GM12864 (cell line): ENCODE data around the gene PATE2.

ENCODE experiments used
- DNase-seq: peaks from one replicate; pipeline ENCODE4 v3.0.0-alpha.2; 2011; ENCODE audit warnings: low read depth
- H3K4me3 ChIP-seq: 2 replicates; pipeline ENCODE4 v1.5.1; 2011; ENCODE audit warnings: mild to moderate bottlenecking, low read depth, low read length, control low read depth
- CTCF ChIP-seq: IDR thresholded peaks from 2 replicates; pipeline ENCODE4 v1.5.1; 2011; ENCODE audit warnings: low read depth, mild to moderate bottlenecking, moderate library complexity, low read length, control low read depth, inconsistent platforms; ENCODE audit errors: missing control alignments

Gene PATE2

GRCh38 chr11:125784678-125785077 lies 6.0 kb upstream of the PATE2 start:
- DNase-seq: no peak
- TF ChIP-seq CTCF: no peak
- H3K4me3 ChIP-seq: no peak overlapping the region

- DNase-seq: no peak
- TF ChIP-seq CTCF: no peak
- no peak overlapping the region for H3K4me3 ChIP-seq
Measured at GRCh38 chr11:125777309-125777708, 1.3 kb downstream of the PATE2 start.

GRCh38 chr11:125773516-125773915 lies 5.1 kb downstream of the PATE2 start:
- no peak for TF ChIP-seq CTCF
- H3K4me3 ChIP-seq: no peak overlapping the region
- DNase-seq: no peak

- H3K4me3 ChIP-seq: no peak overlapping the region
- DNase-seq: no peak
- no peak for TF ChIP-seq CTCF
Measured at GRCh38 chr11:125772834-125773505, 5.7 kb downstream of the PATE2 start.

- H3K4me3 ChIP-seq: no peak overlapping the region
- no peak for DNase-seq
- TF ChIP-seq CTCF: no peak
Measured at GRCh38 chr11:125770583-125770982, 8.0 kb downstream of the PATE2 start.

GRCh38 chr11:125768336-125769046 lies 10.1 kb downstream of the PATE2 start:
- no peak for TF ChIP-seq CTCF
- no peak overlapping the region for H3K4me3 ChIP-seq
- no peak for DNase-seq

GRCh38 chr11:125766251-125766650 lies 12.4 kb downstream of the PATE2 start:
- DNase-seq: no peak
- no peak for TF ChIP-seq CTCF
- H3K4me3 ChIP-seq: no peak overlapping the region
